ENCODE measurements around the gene CCDC92. TPM values are rescaled to one million over a fixed set of nuclear protein-coding genes. Genes with fewer than 3 reads are reported as not detected.

CCDC92 gene
- total RNA-seq, 1 experiment from 2014 or later = 6.1 TPM

GRCh38 chr12:123973552-123974341 lies 1.1 kb upstream of the CCDC92 start:
- H3K36me3 ChIP-seq (replicated peaks; ENCODE audit: control insufficient read depth, insufficient read depth, low read length) = peaks cover 1% of the 10 kb centered on the region
- peak; percentile 66 for DNase-seq
- H3K4me3 ChIP-seq (ENCODE audit: insufficient read depth, low read depth, low read length) = peak overlapping the region; percentile 81
- peaks cover 36% of the 10 kb centered on the region for H3K27me3 ChIP-seq (ENCODE audit: control insufficient read depth, insufficient read depth, low read length)

DNA sequence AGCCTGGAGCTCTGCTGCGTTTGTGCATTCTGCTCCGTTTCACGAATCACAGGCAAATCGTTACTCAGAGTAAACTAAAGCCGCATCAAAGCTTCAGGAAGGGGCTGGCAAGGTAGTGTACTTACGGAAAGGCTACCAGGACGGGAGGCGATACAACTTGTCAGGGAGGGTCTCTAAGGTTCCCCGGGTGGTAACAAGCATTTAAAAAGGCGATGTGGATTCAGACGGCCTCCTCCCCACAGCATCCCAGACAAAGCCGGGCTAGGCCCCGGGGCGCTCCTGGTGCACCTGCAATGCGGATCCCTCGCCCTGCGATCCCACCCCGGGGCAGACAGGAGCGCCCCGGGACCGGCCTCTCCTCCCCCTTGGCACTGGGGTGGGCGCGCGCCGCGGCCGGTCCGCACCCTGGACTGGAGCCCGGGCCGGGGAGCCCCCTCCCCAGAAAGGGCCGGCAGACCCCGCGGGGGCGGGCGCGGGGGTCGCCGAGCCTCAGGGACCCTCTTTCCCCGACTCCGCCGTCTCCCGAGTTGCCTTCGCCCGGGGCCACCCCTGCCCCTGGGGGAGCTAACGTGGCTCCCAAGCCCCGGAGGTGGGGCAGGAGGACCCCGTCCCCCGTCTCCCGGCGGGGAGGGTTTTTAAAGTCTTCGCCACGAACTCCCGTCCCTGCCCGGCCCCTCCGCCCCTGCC lies 718 bp downstream of the CCDC92 start:
- Histone ChIP-seq H3K27me3 (ENCODE audit: control insufficient read depth, insufficient read depth, low read length) (peaks cover 54% of the 10 kb centered on the region), H3K4me3 (ENCODE audit: insufficient read depth, low read depth, low read length) (peak overlapping the region; percentile 62), H3K36me3 (replicated peaks; ENCODE audit: control insufficient read depth, insufficient read depth, low read length) (peaks cover 1% of the 10 kb centered on the region)
- DNase-seq = peak; percentile 85

DNA sequence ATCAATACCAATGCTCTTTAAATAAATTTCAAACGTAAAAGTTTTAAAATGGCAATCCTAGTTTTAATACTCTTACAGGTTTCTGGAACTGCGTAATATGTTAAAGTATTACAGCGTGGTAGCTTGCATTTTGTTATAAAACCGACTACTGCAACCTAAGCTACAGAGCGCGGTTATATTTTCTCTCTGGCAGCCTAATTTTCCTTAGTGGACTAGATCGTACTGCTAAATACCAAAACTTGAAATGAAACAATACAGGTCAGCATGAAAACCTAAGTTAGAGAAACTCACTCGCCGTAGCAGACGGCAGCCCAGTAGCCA lies 1.2 kb downstream of the CCDC92 start:
- Histone ChIP-seq H3K36me3 (replicated peaks; ENCODE audit: control insufficient read depth, insufficient read depth, low read length) (peaks cover 1% of the 10 kb centered on the region), H3K27me3 (ENCODE audit: control insufficient read depth, insufficient read depth, low read length) (peaks cover 59% of the 10 kb centered on the region), H3K4me3 (ENCODE audit: insufficient read depth, low read depth, low read length) (peak overlapping the region; percentile 62; the same call in 1 of the 2 replicates)
- no peak for DNase-seq

- H3K4me3 ChIP-seq (ENCODE audit: insufficient read depth, low read depth, low read length) = no peak overlapping the region
- no peak for DNase-seq
- H3K27me3 ChIP-seq (ENCODE audit: control insufficient read depth, insufficient read depth, low read length) = peaks cover 75% of the 10 kb centered on the region
- H3K36me3 ChIP-seq (replicated peaks; ENCODE audit: control insufficient read depth, insufficient read depth, low read length) = no peaks in the 10 kb centered on the region
These were observed 5.5 kb downstream of the CCDC92 start for GRCh38 chr12:123967121-123967586.

- Histone ChIP-seq H3K4me3 (ENCODE audit: insufficient read depth, low read depth, low read length) (no peak overlapping the region), H3K27me3 (ENCODE audit: control insufficient read depth, insufficient read depth, low read length) (peaks cover 77% of the 10 kb centered on the region), H3K36me3 (replicated peaks; ENCODE audit: control insufficient read depth, insufficient read depth, low read length) (no peaks in the 10 kb centered on the region)
- no peak for DNase-seq
These were observed 6.0 kb downstream of the CCDC92 start for GRCh38 chr12:123966596-123966995.

- DNase-seq = no peak
These were observed 7.2 kb downstream of the CCDC92 start for GRCh38 chr12:123965382-123965781.

DNA sequence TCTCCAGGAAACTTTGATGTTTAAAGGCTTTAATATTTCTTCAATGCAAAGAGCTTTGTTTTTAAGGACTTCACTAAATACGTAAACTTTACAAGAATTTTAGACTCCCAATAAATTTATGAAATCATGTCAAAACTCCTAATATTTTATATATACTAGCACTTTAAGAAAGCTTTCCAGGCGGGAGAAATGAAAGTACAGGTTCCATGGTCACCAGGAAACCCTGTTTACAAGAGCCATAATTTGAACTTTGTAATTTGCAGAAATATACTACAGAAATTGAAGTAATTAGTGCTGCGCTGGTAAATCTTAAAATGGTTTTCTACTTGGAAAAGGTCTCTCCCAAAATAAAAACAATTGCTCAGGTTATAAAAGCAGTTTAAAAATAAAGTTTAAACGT lies 8.8 kb downstream of the CCDC92 start:
- H3K4me3 ChIP-seq (ENCODE audit: insufficient read depth, low read depth, low read length) = no peak overlapping the region
- peaks cover 62% of the 10 kb centered on the region for H3K27me3 ChIP-seq (ENCODE audit: control insufficient read depth, insufficient read depth, low read length)
- DNase-seq = no peak
- H3K36me3 ChIP-seq (replicated peaks; ENCODE audit: control insufficient read depth, insufficient read depth, low read length) = no peaks in the 10 kb centered on the region

More at GRCh38 chr12:123965382-123965781, 7.2 kb downstream of the CCDC92 start:
- H3K27me3 ChIP-seq (ENCODE audit: control insufficient read depth, insufficient read depth, low read length) = peaks cover 77% of the 10 kb centered on the region
- H3K4me3 ChIP-seq (ENCODE audit: insufficient read depth, low read depth, low read length) = no peak overlapping the region
- no peaks in the 10 kb centered on the region for H3K36me3 ChIP-seq (replicated peaks; ENCODE audit: control insufficient read depth, insufficient read depth, low read length)

DNA sequence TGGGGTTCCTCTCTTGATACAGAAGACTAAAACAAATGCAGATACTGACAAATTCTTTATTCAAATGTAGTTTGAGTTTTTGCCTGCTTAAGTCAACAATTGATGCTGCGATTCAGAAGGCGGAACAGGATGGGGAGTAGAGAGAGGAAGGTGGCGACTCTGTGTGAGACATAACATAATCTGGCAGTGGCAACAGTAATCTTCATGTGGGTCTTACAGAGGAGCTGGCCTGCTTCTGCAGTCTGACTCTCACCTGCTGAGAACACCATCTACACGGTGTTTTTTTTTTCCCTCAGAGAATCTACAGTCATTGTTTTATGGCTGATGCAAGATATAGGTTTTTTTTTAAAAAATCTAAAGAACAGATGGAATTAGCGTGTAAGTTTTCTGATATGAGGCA lies 10.1 kb downstream of the CCDC92 start:
- peaks cover 49% of the 10 kb centered on the region for H3K27me3 ChIP-seq (ENCODE audit: control insufficient read depth, insufficient read depth, low read length)

DNA sequence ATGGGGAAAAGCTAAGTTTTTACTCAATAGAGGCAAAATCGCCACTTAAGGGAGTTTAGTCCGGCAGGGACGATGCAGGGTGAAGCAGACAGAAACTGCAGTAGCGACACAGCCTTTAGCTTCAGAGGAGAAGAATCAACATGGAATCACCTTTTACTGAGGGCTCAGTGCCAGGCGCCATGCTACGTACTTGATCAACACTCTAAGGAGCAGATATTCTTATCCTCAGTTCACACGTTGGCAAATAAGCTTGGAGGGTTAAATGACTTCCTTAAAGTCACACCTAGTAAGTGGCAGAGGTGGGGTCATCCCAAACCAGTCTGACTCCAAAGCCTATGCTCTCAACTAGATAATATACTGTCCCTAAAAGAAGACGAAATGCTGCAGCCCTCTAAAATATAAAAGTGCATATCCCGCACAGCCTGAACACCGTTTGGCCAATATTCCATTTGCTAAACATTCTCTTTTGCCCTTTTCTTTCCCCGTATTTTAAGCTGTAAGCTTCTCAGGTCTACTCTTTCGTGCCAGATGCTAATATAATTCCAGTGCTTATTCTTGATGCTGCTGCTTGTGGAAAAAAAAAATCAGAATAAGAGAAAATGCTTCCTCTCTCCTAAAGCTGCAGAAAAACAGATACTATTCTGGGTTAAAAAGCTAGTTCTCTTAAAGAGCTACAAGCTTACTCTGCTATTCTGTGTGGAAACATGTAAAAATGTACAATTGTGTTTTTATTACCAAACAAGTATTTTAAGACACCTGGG lies 10.9 kb downstream of the CCDC92 start:
- Histone ChIP-seq H3K27me3 (ENCODE audit: control insufficient read depth, insufficient read depth, low read length) (peaks cover 42% of the 10 kb centered on the region), H3K36me3 (replicated peaks; ENCODE audit: control insufficient read depth, insufficient read depth, low read length) (no peaks in the 10 kb centered on the region), H3K4me3 (ENCODE audit: insufficient read depth, low read depth, low read length) (no peak overlapping the region)
- no peak for DNase-seq

More for the DNA sequence above, 10.1 kb downstream of the CCDC92 start:
- H3K4me3 ChIP-seq (ENCODE audit: insufficient read depth, low read depth, low read length) = no peak overlapping the region
- H3K36me3 ChIP-seq (replicated peaks; ENCODE audit: control insufficient read depth, insufficient read depth, low read length) = no peaks in the 10 kb centered on the region
- no peak for DNase-seq

DNA sequence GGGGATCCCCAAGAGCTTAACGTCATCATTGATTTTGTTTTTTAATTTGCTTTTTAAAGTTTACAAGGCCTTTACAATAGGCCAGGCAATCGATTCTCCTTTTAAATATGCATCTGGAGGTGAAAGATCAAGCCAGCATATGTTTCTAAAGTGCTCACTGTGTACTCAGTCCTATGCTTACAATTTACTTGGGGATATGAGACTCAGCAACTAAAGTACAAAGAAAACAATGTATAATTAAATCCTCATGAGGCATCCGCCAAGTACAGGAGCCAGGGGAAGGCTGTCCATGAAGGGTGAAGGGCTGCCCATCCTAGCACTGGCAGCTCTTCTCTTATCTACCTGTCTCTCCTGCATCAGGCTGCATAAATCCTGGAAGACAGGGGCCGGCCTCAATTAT lies 11.8 kb downstream of the CCDC92 start:
- no peak for DNase-seq
- Histone ChIP-seq H3K27me3 (ENCODE audit: control insufficient read depth, insufficient read depth, low read length) (peaks cover 33% of the 10 kb centered on the region), H3K36me3 (replicated peaks; ENCODE audit: control insufficient read depth, insufficient read depth, low read length) (no peaks in the 10 kb centered on the region), H3K4me3 (ENCODE audit: insufficient read depth, low read depth, low read length) (no peak overlapping the region)

GRCh38 chr12:123960029-123960735 lies 12.4 kb downstream of the CCDC92 start:
- Histone ChIP-seq H3K4me3 (ENCODE audit: insufficient read depth, low read depth, low read length) (no peak overlapping the region), H3K27me3 (ENCODE audit: control insufficient read depth, insufficient read depth, low read length) (peaks cover 26% of the 10 kb centered on the region), H3K36me3 (replicated peaks; ENCODE audit: control insufficient read depth, insufficient read depth, low read length) (no peaks in the 10 kb centered on the region)
- no peak for DNase-seq

DNA sequence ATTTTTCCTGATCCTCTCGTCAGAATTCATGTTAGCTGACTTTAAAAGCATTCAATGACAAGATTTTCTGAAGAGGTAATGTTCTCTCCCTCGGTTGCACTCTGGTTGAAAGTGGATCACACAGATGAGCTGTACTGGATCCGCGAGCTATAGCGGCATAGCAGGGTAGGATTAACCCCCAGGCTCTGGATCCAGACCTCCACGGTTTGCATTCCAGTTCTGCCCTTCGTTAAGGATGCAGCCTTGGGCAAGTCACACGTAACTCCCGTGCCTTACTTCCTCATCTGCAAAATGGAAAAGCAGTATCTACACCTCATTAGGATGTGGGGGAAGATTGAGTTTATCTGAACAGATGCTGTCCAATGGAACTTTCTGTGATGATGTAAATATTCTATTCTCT lies 13.8 kb downstream of the CCDC92 start:
- Histone ChIP-seq H3K4me3 (ENCODE audit: insufficient read depth, low read depth, low read length) (no peak overlapping the region), H3K27me3 (ENCODE audit: control insufficient read depth, insufficient read depth, low read length) (peaks cover 20% of the 10 kb centered on the region), H3K36me3 (replicated peaks; ENCODE audit: control insufficient read depth, insufficient read depth, low read length) (no peaks in the 10 kb centered on the region)
- DNase-seq = no peak

DNA sequence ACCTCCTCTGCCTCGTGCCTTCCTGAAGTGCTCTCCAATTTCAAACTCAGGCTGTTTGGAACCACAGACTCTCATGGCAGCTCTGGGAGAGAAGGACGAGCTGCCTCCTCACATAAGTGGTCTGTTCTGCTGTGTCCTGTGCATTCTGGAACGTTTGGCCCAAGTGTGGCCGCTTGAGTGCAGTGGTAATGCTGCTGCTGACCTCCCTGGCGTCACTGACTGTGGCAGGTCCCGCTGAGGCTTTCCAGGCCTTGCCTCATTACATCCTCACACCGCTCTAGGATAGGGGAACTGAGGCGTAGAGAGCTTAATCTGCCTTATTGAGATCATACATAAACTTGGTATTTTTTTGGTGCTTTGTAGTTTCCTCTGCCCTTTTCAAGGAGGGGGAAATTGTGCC lies 14.2 kb downstream of the CCDC92 start:
- no peak for DNase-seq
- no peak overlapping the region for H3K4me3 ChIP-seq (ENCODE audit: insufficient read depth, low read depth, low read length)
- no peaks in the 10 kb centered on the region for H3K36me3 ChIP-seq (replicated peaks; ENCODE audit: control insufficient read depth, insufficient read depth, low read length)
- peaks cover 18% of the 10 kb centered on the region for H3K27me3 ChIP-seq (ENCODE audit: control insufficient read depth, insufficient read depth, low read length)

DNA sequence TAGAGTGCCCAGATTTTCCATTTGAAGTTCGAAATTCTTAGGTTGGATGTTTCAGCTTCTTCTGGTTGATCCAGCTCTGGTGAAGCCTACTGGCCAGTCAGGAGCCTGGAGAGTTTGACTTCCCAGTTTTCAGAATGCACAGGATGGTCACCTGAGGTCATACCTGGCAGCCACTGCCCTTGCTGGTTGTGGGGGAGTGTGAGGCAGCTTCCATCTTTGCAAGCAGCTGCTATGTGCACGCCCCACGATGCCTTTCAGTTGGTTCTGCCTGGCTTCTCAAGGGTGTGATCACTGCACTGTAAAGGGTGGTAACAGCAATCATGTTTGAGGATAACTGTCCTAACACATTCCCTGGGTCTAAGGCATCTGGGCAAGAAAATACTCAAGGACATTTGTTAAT lies 15.4 kb downstream of the CCDC92 start:
- Histone ChIP-seq H3K36me3 (replicated peaks; ENCODE audit: control insufficient read depth, insufficient read depth, low read length) (no peaks in the 10 kb centered on the region), H3K27me3 (ENCODE audit: control insufficient read depth, insufficient read depth, low read length) (peaks cover 13% of the 10 kb centered on the region), H3K4me3 (ENCODE audit: insufficient read depth, low read depth, low read length) (no peak overlapping the region)
- no peak for DNase-seq

Measured in H7 (cell line).